ENCODE results near the gene CCNL2.

Gene CCNL2

GRCh38 chr1:1432274-1432950 lies 33.3 kb upstream of the CCNL2 start (continued):
- TF ChIP-seq ZNF660 (tag by site-specific recombination; IDR thresholded peaks at IDR 0.05) = no peak
- TF ChIP-seq GLIS1 (tag by site-specific recombination; IDR thresholded peaks at IDR 0.05) = no peak
- no peak for TF ChIP-seq ZNF26 (tag by site-specific recombination; IDR thresholded peaks at IDR 0.05)
- no peak for TF ChIP-seq ZNF629 (tag by site-specific recombination; IDR thresholded peaks at IDR 0.05)

GRCh38 chr1:1431845-1432273 lies 32.7 kb upstream of the CCNL2 start:
- Histone ChIP-seq H3K4me3 (ENCODE audit: low read depth, low read length) (no peak overlapping the region), H3K27ac (ENCODE audit: extremely low read depth, low read depth, low read length) (0 out of 2 replicates have a peak overlapping the region, but pooled peaks have one; percentile 27), H3K36me3 (ENCODE audit: control insufficient read depth in 2 of 2, insufficient read depth in 1 of 2, low read length in 2 of 2) (no peaks in the 10 kb centered on the region), H3K9me3 (ENCODE audit: control insufficient read depth, insufficient read depth, low read depth, low read length) (no peaks in the 10 kb centered on the region), H3K4me1 (ENCODE audit: control insufficient read depth, insufficient read depth, low read length) (no peaks in the 10 kb centered on the region)
- peak; percentile 91 for TF ChIP-seq ZNF335 (tag by site-specific recombination; conservative IDR thresholded peaks at IDR 0.05)
- TF ChIP-seq SP2 (tag by site-specific recombination; IDR thresholded peaks at IDR 0.05) = peak; percentile 40
- no peak for TF ChIP-seq ZBTB48 (tag by site-specific recombination; IDR thresholded peaks at IDR 0.05)
- peak; percentile 36 for TF ChIP-seq SP3 (tag by site-specific recombination; IDR thresholded peaks at IDR 0.05)
- TF ChIP-seq ZNF626 (tag by site-specific recombination; IDR thresholded peaks at IDR 0.05) = no peak
- POLR2A ChIA-PET = no interaction called here
- CTCF ChIA-PET = no interaction called here

GRCh38 chr1:1430992-1431844 lies 32.1 kb upstream of the CCNL2 start:
- Histone ChIP-seq H3K4me1 (ENCODE audit: control insufficient read depth, insufficient read depth, low read length) (no peaks in the 10 kb centered on the region), H3K27ac (ENCODE audit: extremely low read depth, low read depth, low read length) (0 out of 2 replicates have a peak overlapping the region, but pooled peaks have one; percentile 27), H3K36me3 (ENCODE audit: control insufficient read depth in 2 of 2, insufficient read depth in 1 of 2, low read length in 2 of 2) (no peaks in the 10 kb centered on the region), H3K4me3 (ENCODE audit: low read depth, low read length) (no peak overlapping the region), H3K9me3 (ENCODE audit: control insufficient read depth, insufficient read depth, low read depth, low read length) (no peaks in the 10 kb centered on the region)
- CTCF ChIA-PET = no interaction called here
- POLR2A ChIA-PET = no interaction called here
- TF ChIP-seq ZNF837 (tag by site-specific recombination; IDR thresholded peaks at IDR 0.05) (no peak), PATZ1 (tag by site-specific recombination; IDR thresholded peaks at IDR 0.05) (0 out of 2 replicates have a peak, but pooled peaks have one; percentile 8), GLIS1 (tag by site-specific recombination; IDR thresholded peaks at IDR 0.05) (peak; percentile 29; the same call in 1 of the 2 replicates), ZNF488 (tag by site-specific recombination; IDR thresholded peaks at IDR 0.05) (no peak)
